ENCODE data around the gene MAX. TPM values are rescaled to one million over a fixed set of nuclear protein-coding genes. Genes with fewer than 3 reads are reported as not detected.

Gene MAX
- total RNA-seq, 1 experiment from 2014 or later = 125 TPM

GRCh38 chr14:65079201-65079600 is 23.1 kb downstream of the MAX start:
- Mint-ChIP-seq H3K27me3 (ENCODE audit: insufficient read depth, unreplicated experiment) (no peaks in the 10 kb centered on the region), H3K36me3 (ENCODE audit: insufficient read depth, unreplicated experiment) (peaks cover 89% of the 10 kb centered on the region), H3K4me3 (ENCODE audit: unreplicated experiment) (no peak overlapping the region), H3K4me1 (ENCODE audit: insufficient read depth, unreplicated experiment) (no peaks in the 10 kb centered on the region), H3K9me3 (ENCODE audit: unreplicated experiment) (no peaks in the 10 kb centered on the region), H3K27ac (ENCODE audit: low read depth, unreplicated experiment) (no peak overlapping the region)
- intact Hi-C loops (cut with micrococcal nuclease) = no loop called here
- no TSS peak for BruUV-seq (replicated peaks)
- ChIA-PET POLR2A (interaction anchor here (0.7 to 1.3 kb wide), 2 partner anchors 9 to 43 kb away, joined by 3 read pairs; no protein-coding TSS in a partner anchor), CTCF (no interaction called here)
- no peak for DNase-seq (ENCODE audit: unreplicated experiment)
- no peak for TF ChIP-seq CTCF (IDR thresholded peaks at IDR 0.05; ENCODE audit: unreplicated experiment)

- no peak for TF ChIP-seq CTCF (IDR thresholded peaks at IDR 0.05; ENCODE audit: unreplicated experiment)
- Mint-ChIP-seq H3K36me3 (ENCODE audit: insufficient read depth, unreplicated experiment) (peaks cover 88% of the 10 kb centered on the region), H3K4me1 (ENCODE audit: insufficient read depth, unreplicated experiment) (no peaks in the 10 kb centered on the region), H3K27ac (ENCODE audit: low read depth, unreplicated experiment) (no peak overlapping the region), H3K27me3 (ENCODE audit: insufficient read depth, unreplicated experiment) (no peaks in the 10 kb centered on the region), H3K9me3 (ENCODE audit: unreplicated experiment) (no peaks in the 10 kb centered on the region), H3K4me3 (ENCODE audit: unreplicated experiment) (no peak overlapping the region)
- POLR2A ChIA-PET = no interaction called here
- CTCF ChIA-PET = interaction anchor here (0.5 to 0.8 kb wide), 3 partner anchors 23 to 748 kb away, joined by 3 read pairs; no protein-coding TSS in a partner anchor
- BruUV-seq (replicated peaks) = no TSS peak
- intact Hi-C loops (cut with micrococcal nuclease) = no loop called here
- no peak for DNase-seq (ENCODE audit: unreplicated experiment)
These were observed 25.0 kb downstream of the MAX start for GRCh38 chr14:65077318-65077717.

- ChIA-PET POLR2A (no interaction called here), CTCF (interaction anchor here (1.0 to 1.6 kb wide), 2 partner anchors 9 to 252 kb away, joined by 3 read pairs; no protein-coding TSS in a partner anchor)
- no peaks in the 10 kb centered on the region for H3K9me3 Mint-ChIP-seq (ENCODE audit: unreplicated experiment)
- TF ChIP-seq CTCF (IDR thresholded peaks at IDR 0.05; ENCODE audit: unreplicated experiment) = no peak
- H3K4me3 Mint-ChIP-seq (ENCODE audit: unreplicated experiment) = no peak overlapping the region
- no peaks in the 10 kb centered on the region for H3K4me1 Mint-ChIP-seq (ENCODE audit: insufficient read depth, unreplicated experiment)
- BruUV-seq (replicated peaks) = no TSS peak
- no peak for DNase-seq (ENCODE audit: unreplicated experiment)
- H3K27ac Mint-ChIP-seq (ENCODE audit: low read depth, unreplicated experiment) = no peak overlapping the region
- peaks cover 74% of the 10 kb centered on the region for H3K36me3 Mint-ChIP-seq (ENCODE audit: insufficient read depth, unreplicated experiment)
- intact Hi-C loops (cut with micrococcal nuclease) = no loop called here
- no peaks in the 10 kb centered on the region for H3K27me3 Mint-ChIP-seq (ENCODE audit: insufficient read depth, unreplicated experiment)
These were observed 26.5 kb downstream of the MAX start for GRCh38 chr14:65075628-65076325.

GRCh38 chr14:65074449-65075150 is 27.7 kb downstream of the MAX start:
- Mint-ChIP-seq H3K27me3 (ENCODE audit: insufficient read depth, unreplicated experiment) (no peaks in the 10 kb centered on the region), H3K27ac (ENCODE audit: low read depth, unreplicated experiment) (no peak overlapping the region), H3K4me1 (ENCODE audit: insufficient read depth, unreplicated experiment) (no peaks in the 10 kb centered on the region), H3K4me3 (ENCODE audit: unreplicated experiment) (no peak overlapping the region), H3K9me3 (ENCODE audit: unreplicated experiment) (no peaks in the 10 kb centered on the region), H3K36me3 (ENCODE audit: insufficient read depth, unreplicated experiment) (peaks cover 63% of the 10 kb centered on the region)
- intact Hi-C loops (cut with micrococcal nuclease) = no loop called here
- POLR2A ChIA-PET = interaction anchor here (1.3 kb wide), 1 partner anchor 88 kb away, joined by 5 read pairs; the partner anchor contains the start of gene FNTB
- BruUV-seq (replicated peaks) = no TSS peak
- DNase-seq (ENCODE audit: unreplicated experiment) = no peak
- no peak for TF ChIP-seq CTCF (IDR thresholded peaks at IDR 0.05; ENCODE audit: unreplicated experiment)
- CTCF ChIA-PET = interaction anchor here (0.7 to 1.6 kb wide), 3 partner anchors 10 to 263 kb away, joined by 3 read pairs; partner anchors contain the start of gene FNTB

Measured in MCF 10A (cell line).